HG03095 (cell line): ENCODE measurements around the gene SLC26A3.

Source experiments
- ATAC-seq: cut with Tn5 transposase; IDR thresholded peaks from one replicate; pipeline ENCODE4 v1.9.1; 2021; ENCODE audit warnings: moderate library complexity; ENCODE audit not compliant: unreplicated experiment

SLC26A3 gene

DNA sequence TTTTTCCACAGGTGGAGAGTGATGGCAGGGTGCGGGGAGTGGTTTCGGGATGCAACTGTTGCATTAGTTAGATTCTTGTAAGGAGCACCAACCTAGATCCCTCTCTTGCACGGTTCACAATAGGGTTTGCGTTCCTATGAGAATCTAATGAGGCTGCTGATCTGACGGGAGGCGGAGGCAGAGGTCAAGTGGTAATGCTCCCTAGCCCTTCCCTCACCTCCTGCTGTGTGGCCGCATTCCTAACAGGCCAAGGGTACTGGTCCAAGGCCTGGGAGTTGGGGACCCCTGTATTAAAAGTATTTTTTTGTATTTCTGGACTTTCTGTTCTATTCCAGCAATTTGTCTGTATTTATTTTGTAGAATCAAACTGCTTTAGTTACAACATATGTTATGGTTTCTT lies 51.9 kb downstream of the SLC26A3 start:
- no peak for ATAC-seq

DNA sequence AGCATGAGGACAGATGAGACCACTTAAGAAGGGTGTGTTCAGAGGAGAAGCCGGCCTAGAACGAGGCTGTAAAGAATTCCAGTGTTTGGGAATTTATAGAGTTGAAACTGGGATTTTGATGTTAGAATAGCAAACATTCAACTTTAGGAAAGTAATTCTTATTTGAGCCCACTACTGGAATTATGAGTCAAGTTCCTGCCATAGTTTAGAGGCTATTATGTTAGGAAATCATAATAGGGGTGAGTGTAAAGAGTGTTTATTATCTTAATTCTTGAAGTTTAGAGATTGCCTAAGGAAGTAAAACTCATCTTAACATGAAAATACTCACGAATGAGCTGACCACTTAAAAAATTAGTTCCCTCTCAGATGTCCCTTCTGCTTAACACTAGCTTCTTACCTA lies 57.0 kb downstream of the SLC26A3 start:
- no peak for ATAC-seq

DNA sequence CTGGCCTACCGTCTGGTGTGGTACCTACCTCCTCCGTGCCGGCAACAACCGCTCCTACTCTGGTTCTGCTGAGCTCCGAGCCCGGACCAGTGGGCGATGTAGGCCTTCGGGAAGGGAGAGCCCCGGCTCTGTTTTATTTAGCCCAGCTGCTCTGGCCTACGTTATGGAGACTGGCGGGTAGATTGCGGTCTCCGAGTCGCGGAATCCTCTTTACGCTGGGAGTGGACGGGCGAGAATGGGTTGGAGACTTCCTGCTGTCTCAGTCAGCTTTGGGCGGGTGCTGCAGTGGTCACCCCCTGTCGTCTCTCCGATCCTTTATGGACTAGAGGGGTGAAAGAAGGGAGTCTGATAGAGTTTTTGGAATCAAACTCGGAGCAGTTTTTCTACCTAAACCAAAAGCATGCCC lies 58.7 kb downstream of the SLC26A3 start:
- ATAC-seq: peak; percentile 27

DNA sequence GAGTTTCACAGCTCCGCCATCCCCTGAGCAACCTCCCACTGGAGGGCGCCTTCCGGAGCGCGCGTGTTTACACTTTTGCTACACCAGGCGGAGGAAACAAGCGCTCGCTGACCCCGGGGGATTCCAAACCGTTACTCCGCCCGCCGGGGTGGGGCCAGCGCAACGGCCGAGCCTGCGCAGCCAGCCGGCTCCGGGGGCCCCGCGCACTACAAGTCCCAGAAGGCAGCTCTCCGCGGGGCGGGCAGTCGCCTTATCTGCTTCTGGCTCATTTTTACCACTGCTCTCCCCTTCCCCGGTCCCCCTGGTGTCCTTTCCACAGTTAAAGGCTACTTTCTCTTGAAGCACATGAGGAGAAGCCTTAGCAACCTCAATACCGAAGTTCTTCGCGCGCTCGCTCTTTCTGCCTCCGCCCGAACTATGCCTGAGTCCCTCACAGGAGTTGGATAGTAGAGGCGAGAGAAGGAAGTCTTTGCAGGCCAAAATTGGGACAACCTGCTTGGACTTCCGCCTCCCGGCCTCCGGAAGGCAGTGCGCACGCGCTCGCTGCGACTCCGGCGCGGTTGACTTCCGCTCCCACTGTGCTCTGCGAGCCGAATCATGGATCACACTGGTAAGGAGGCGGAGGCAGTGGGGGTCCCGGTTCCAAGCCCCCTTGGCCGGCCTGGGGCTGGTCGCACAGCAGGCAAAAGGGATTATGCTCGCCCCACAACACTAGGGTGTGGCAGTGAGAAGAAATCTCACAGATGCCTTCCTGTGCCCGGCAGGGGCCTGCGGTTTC lies 59.3 kb downstream of the SLC26A3 start, which contains the start of gene CBLL1:
Gene CBLL1 (plus strand): TSS at position 576 of the 778 bp plus-strand sequence. CDS start 22 bp downstream, at position 598.
- ATAC-seq: peak; percentile 93

DNA sequence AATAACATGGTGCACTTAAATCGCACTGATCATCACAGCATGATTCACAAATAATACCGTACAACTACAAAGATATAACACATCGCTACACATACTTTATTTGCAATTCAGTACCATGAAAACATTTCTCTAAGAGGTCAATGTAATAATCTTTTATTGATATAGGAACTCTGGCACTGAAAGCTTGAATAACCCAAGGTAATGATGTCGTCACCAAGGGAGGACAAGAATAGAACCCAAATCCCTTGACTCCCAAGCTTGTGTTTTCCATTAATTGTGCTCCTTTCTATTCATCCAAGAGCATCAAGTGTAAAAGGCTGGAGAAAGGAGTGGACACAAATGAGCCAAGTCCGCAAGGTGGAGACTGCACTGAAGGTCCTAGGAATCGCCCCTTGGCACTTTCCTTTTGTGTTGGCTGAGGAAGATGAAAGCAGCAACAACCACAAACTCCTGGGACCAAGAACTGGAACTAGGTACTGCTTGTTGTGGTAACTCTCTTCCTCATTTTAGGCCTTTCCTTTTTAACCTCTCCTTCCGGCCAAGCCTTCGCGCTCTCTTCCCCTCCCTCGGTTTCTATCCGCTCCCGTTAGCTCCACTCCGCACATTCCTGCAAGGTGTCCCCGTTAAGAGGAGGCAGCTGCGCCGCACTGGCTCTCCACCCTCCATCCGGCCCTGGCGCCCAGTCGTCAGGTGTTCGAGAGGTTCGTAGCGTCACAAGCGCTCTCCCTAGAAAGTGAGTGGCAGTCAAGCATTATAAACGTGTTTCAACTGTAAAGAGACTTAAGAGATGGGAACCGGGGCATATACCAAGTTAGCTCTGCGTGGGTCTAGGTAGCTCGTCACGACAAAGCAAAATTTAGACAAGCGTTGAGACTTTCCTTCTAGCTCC lies 60.1 kb downstream of the SLC26A3 start:
- ATAC-seq: peak; percentile 32

DNA sequence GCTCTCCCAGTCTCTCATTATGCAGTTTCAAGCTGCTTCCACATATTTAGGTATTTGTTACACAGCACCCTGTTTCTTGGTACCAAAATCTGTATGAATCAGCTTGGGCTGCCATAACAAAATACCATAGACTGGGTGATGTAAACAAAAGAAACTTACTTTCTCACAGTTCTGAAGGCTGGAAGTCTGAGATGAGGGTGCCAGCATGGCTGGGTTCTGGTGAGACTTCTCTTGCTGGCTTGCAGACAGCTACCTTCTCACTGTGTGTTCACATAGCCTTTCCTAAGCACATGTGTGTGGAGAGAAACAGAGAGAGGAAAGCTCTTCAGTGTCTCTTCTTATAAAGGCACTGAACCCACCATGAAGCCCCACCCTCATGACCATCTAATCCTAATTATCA lies 74.7 kb downstream of the SLC26A3 start:
- no peak for ATAC-seq

DNA sequence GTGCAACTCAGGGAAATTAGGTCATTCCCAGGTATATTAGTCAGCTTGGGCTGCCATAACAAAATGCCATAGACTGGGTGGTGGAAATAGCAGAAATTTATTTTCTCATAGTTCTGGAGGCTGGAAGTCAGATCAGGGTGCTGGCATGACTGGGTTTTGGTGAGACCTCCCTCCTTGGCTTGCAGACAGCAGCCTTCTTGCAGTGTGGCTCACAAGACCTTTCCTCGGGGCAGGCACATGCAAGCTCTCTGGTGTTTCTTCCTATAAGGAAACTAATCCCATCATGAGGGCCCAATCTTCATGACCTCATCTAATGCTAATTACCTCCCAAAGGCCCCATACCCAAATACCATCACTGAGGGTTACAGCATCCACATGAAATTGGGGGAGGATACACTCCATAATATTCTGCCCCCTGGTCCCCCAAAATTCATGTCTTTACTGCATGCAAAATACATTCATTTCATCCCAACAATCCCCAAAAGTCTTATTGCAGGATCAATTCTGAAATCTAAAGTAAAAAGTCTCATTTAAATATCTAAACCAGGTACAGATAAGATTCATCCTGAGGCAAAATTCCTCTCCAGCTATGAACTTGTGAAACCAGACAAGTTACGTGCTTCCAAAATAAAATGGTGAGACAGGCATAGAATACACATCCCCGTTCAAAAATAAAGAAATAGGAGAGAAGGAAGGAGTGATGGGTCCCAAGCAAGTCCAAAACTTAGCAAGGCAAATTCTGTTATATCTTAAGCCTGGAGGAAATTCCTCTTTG lies 76.5 kb downstream of the SLC26A3 start:
- no peak for ATAC-seq

DNA sequence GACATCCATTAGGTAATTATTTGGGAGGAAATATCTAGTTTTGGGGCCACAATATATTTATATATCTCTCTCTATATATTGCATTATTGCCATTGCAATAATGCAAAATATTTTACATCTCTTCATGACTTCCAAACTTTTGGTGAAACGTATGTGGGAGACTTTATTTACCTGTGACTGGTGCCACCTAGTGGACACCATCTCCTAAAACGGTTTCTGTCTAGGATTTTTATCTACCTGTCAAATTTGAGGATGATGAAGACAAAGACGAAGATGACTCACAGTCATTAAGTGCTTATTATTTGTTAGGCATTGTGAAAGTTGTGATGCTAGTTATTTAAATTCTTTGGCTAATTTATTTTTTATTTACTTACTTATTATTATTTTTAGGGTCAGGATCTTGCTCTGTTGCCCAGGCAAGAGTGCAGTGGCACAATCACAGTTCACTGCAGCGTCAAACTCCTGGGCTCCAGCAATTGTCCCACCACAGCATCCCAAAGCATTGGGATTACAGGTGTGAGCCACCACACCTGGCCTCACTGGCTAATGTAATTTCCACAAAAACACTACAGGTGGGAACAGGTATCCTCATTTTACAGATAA lies 77.8 kb downstream of the SLC26A3 start:
- no peak for ATAC-seq

DNA sequence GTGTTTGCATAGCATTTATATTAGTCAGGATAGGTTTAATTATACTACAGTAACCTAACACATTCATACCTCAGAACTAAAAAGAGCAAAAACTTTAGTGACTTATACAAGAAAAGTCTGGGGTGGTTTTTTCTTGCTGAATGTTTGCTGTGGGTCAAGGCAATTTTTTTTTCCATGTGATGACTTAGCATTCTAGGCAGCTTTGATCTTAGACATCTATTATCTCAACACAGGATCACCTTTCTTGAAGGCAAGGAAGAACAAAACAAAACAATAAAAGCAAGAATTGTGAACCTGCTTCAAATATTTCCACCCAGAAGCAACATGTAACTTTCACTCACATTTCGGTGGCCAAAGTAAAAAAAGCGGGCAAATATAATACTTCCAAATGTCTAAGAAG lies 79.8 kb downstream of the SLC26A3 start:
- ATAC-seq: no peak

DNA sequence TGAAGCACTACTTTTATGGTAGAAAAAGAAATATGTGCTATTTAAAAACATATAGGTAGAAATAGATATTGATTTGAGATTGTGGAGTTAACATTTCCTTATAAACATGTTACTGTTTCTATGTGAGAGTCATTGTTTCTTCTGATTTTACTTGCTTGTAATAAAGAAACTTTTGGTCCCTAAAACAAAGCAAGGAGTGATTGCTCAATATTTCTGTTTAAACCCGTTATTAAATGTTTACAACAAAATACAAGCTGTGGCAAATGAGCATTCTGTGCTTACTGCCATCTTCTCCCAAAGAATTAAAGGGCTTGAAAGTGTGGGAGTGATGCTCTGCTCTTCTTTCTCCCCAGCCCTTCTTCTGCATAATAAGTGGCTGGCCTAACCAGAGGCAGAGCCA lies 81.7 kb downstream of the SLC26A3 start:
- ATAC-seq: no peak

DNA sequence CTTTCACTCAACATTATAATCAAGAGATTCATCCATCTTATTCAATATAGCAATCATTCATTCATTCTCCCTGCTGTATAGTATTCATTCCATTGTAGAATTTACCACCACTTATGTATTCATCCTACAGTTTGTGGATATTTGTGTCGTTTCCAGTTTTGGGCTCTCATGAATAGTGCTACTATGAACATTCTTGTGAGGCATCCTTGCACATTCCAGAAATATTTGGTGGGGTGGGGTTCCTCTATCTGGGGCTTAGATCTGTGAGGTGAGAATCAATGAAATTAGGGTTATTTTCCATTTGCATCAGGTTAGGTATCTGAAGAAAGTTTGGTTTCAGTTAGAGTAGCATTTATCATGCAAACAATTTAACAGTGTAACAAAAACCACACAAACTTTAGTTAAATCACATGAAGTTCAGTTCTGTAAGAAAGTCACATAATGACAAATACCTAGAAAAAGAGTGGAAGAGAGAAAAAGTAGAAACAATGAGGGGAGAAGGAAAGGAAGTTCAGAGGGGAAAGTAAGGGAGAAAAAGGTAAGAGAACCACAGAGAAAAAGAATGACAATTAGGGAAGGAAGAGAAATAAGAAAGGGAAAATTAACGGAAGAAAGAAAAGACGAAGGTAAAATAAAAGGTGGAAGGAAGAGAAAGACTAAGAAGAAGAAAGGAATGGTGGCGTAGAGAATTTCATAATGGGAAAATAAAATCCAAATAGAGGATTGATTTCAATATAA lies 84.4 kb downstream of the SLC26A3 start:
- no peak for ATAC-seq

DNA sequence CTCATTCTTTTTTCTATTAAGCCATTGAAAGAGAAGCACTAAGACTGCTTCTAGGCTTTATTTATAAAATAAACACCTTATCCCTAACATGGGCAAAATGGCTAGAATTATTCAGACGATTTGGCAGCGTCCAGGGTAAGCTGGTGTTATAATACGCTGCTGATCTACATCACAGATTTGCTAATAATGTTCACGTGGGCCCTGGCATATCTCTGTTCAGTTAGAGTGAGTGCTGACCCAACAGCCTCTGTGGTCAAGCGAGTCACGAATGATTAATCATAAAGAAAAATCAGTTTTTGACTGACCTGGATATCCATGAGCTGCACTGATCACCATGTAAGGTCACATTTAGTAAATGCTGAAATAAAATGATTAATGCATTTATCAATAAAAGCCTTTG lies 87.5 kb downstream of the SLC26A3 start:
- ATAC-seq: no peak
